GM21515 (cell line): Measurements from ENCODE around the gene TFB2M.

Source experiments
- ATAC-seq: cut with Tn5 transposase; IDR thresholded peaks from one replicate; pipeline ENCODE4 v1.9.1; 2021; ENCODE audit not compliant: unreplicated experiment

Gene TFB2M

DNA sequence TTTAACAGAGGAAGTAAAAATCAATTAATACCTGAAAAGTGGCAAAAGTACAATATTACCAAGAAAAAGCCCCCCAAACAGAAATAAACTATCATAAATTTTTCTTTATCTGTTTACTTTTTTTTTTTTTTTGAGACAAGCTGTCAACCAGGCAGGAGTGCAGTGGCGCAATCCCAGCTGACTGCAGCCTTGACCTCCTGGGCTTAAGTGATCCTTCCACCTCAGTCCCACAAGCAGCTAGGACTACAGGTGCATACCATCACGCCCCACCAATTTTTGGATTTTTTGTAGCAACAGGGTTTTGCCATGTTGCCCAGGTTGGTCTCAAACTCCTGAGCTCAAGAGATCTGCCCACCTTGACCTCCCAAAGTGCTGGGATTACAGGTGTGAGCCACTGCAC, 8.0 kb downstream of the TFB2M start:
- ATAC-seq = no peak

DNA sequence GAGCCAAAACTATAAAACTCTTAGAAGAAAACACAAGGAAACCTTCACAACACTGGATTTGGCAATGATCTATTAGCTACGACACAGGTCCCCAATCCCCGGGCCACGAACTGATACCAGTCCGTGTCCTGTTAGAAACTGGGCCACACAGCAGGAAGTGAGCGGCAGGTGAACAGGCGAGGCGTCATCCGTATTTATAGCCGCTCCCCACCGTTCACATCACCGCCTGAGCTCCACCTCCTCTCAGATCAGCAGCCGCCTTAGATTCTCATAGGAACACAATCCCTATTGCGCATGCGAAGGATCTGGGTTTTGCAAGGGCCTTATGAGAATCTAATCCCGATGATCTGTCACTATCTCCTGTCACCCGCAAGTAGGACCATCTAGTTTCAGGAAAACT, 11.9 kb downstream of the TFB2M start:
- ATAC-seq = no peak

DNA sequence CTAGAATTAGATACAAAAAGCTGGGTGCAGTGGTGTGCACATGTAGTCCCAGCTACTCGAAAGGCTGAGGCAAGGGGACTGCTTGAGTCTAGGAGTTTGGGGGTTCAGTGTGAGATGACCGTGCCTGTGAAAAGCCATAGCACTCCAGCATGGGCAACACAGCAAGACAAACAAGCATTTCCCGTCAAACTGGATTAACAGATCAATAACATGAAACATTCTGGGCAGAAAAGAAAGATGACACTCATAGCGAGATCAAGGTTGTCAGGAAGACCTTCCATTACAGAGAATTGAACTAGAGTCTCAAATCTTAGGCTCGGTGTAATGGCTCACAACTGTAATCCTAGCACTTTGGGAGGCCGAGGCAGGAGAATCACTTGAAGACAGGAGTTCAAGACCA, 14.0 kb downstream of the TFB2M start:
- ATAC-seq = no peak

DNA sequence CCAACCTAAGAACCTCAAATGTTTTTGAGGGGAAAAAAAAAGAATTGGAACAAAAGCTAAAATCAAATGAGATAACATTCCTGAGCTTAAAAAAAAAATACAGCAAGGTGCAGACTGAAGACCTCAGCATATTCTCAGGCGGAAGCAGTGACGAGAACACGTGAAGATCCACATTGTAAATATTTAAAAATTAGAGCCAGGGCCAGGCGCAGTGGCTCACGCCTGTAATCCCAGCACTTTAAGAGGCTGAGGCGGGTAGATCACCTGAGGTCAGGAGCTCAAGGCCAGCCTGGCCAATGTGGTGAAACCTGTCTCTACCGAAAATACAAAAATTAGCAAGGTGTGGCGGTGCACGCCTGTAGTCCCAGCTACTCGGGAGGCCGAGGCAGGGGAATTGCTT, 15.7 kb downstream of the TFB2M start:
- ATAC-seq = no peak

DNA sequence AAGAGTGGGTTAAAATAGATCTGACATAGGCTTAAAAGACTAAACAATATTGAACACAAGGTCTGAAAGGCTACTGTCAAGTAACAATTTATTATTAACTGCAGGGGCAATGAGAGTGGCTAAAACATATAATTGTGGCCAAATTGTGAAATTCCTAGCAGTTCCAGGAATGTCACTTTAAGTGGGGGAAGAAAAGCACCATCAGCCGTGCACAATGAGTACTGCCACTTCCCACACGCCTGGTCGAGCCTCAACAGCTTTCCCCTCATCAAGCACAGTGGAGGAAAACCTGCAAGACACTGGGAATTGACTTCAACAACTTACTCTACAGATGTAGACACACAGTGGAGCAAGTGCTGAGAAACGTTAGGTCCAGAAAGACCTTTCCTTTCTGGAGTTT, 16.4 kb downstream of the TFB2M start:
- no peak for ATAC-seq

DNA sequence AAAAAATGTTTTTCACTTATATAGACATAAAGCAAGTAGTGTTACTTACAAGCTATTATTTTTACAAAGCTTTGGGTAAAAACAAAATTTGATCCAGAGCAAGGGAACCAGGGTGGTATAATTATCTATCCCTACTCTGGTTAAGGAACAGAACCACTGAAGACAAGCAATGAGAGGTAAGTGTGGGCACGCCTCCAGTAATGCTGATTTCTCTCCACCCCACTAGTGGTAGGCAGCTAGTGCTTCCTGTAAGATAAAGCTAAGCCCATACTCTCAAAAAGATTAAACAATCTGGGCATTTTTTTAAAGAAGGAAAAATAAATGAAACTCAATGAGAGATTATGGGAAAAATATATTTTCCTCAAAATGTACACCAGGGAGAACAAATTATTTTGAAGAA, 22.1 kb downstream of the TFB2M start:
- no peak for ATAC-seq

DNA sequence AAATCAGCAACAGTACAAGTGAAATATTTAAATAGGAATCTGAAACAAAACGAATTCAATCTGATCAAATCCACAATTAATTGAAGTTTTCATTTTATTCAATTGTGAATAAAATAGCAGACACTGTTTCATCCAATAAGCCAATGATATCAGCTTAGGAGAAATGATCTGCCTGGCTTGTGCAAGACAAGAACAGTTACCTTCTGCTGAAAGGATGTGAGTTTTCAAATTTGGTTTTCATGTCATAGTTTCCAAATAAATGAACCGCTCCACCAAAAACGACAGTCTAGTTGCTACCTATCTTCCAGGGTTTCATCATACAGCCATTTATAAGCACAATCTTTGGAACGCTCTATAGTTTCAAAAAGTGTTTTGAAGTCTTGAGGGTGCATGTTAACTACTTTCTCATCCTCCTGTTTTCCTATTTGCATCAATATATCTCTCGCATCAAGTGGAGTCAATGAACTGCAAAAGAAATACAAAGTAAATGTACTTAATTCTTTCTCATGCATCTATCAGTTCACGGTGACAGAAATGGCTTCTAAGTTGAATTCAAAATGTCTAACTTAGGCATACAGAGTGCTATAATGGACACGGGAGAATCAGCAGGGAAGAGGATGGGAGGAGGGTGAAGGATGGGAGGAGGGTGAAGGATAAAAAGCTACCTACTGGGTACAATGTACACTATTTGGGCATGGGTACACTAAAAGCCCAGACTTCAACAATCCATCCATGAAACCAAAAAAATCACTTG, 25.1 kb downstream of the TFB2M start:
- ATAC-seq = no peak

DNA sequence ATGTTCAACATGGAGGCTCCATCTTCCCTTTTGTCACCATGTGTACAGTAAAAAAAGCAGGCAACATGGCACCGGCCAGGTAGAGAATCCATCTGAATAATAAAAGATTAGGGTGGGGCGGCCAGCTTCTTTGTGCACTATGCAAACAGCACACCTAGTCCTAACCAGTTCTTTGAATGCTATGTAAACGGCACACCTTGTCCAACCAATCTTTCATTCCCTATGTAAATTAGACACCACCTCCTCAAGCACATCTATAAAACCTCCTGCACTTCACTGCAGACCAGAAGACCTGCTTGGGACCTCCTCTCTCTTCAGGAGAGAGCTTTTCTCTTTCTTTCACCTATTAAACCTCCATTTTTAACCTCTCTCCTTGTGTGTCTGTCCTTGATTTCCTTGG, 28.2 kb downstream of the TFB2M start:
- ATAC-seq = no peak

DNA sequence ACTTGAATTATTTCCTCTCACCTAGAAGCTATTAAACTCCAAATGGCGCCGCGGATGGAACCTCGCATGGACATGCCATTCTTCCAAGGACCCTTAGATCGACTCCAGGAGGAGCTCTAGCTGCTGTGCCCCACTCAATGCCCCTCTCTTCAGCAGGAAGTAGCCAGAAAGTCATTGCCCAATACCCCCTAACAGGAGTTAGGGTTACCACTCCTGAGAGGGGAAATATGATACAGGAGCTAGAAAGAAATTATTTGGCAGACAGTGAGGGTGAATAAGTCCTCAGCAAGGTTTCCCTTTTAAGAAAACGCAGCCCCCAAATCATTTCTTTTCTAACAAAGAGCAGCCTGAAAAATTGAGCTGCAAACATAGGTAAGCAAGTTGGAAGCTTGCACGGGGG, 28.6 kb downstream of the TFB2M start:
- ATAC-seq = no peak

DNA sequence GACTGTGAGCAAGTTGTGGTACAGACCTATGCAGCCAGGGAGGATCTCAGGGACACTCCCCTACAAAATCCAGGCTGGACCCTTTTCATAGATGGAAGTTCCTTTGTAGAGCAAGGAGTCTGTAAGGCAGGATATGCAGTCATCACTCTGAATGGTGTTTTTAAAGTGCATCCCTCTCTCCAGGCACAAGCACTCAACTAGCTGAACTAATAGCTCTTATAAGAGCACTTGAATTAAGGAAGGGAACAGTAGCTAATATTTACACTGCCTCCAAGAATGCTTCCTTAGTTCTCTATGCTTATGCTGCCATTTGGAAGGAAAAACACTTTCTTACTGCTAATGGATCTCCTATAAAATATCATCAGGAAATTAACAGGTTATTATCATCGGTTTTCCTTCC, 31.9 kb downstream of the TFB2M start:
- ATAC-seq = no peak

DNA sequence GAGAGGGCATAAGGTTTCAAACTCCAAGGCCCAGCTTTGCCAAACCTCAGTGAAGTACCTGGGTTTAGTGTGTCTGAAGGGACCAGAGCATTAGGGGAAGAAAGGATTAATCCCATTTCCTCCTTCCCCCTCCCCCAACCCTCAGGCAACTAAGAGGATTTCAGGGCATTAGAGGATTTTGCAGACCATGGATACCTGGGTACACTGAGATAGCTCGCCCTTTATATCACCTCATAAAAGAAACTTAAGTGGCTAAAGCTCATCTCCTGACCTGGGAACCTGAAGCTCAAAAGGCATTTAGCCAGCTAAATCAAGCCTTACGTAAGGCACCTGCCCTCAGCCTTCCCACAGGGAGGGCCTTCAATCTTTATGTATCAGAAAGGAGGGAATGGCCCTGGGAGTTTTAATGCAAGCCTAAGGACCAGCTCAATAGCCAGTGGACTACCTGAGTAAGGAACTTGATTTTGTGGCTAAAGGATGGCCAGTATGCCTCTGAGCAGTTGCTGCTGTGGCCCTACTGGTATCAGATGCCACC, 32.6 kb downstream of the TFB2M start:
- no peak for ATAC-seq

DNA sequence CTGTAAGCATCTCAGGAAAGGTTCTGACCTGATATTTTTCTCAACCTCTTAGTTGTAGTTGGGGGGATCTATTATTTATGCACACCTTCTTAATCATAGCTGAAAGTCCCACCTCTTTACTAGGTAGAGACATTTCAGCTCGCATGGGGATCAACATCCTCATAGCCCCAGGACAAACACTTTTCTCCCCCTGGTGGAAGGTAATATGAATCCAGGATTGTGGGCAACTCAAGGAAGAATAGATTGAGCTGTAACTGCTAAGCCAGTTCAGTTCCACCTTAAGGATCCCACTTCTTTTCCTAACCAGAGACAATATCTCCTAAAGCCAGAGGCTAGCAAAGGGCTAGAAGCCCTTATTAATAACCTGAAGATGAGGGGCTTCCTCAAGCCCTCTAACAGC, 33.5 kb downstream of the TFB2M start:
- no peak for ATAC-seq

DNA sequence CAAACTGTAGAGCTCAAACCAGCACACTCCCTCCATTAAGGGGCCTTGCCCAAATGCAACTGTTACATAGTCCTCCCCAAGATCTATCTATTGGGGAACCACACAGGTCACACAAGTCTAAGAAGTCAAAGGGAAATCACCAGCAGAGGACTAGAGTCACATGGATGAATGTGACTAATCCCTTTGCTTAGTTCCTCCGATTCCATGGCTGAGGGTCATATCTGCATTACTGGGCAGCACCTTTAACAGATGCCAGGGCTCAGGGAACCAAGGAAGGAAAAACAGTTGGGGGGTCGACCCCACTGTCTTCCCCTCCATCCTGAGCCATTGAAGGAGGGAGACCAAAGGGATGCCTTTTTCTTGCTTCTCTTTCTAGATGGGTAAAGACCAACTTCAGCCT, 35.6 kb downstream of the TFB2M start:
- ATAC-seq = no peak

DNA sequence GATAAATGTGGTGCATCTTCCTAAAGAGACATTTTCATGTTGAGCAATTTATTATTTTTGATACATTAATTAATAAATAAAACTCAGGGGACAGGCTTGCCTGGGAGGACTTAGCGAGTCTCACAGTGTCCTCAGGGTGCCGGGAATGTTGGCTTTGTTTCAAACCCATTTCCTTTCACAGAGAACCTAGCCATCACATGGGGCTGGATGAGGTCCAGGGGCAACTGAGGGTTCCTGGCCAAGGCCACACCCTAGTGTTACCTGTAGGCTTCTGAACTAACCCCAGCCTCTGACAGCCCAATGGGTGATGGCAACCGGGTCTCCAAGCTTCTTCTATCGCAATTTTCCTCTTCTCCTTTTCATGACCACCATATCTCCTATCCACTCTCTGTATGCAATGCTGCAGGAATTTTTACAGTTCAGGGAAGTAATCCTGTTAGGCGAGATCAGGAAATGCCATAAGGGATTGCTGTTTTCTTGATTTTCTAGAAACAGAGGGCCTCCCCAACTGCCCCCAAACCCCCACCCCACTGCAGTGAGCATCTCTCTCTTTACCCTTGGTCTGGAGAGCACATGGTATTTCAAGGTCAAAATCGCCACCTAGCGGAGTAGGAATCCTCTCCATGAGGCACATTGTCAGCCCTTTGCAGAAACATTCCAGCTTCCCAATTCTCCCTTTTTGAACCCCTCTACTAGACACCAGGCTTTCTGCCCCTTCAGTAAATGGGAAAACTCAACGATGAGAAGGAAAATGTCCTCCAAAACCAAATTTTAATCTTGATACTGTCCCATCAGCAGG, 36.9 kb downstream of the TFB2M start:
- ATAC-seq = no peak

DNA sequence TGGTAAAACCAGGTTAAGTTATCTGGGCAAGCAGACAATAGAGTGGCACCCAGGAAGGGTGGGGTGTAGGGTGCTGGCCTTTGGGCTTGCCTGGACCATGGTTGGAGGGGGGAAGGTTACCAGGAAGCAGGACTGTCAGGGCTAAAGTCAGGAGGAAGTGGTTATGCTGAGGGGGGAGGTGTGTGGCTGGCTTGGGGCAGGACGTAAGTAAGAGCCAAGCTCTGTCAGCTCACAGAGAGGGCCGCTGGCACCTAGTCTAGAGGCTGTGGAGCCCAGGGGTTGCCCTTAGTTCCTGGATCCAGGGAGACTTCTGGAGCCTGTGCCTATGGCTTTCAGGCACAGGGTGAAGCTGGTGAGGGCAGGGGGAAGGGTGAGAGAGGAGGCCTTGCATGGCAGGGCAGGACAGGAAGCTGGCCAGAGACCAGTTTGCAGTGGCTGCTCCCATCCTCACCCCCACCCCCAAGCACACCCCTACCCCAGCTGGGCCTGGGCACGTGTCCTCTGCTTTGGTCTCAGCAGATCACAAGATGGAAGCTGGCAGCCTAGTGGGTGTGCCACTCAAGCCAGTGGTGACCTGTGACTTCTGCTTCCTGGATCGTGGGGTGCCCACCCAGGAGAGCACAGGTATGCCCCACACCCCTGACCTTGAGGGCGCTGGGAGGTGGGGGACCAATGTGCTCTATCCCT, 38.5 kb downstream of the TFB2M start:
- no peak for ATAC-seq

DNA sequence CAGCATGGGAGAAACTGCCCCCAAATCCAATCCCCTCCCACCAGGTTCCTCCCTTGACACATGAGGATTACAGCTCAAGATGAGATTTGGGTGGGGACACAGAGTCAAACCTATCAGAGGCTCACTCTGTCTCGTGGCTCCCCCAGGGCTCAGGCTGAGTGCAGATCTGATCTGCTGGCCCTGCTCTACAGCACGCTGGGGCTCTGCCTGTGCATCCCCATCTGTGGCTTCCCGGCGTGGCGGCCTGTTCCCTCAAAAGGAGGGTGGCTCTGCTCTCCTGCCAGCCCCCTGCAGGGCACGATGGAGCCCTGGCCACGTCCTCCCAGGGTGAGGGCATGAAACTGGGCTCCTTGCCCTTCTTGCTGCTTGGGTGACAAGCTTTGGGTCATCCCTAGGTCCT, 39.1 kb downstream of the TFB2M start:
- ATAC-seq = no peak

DNA sequence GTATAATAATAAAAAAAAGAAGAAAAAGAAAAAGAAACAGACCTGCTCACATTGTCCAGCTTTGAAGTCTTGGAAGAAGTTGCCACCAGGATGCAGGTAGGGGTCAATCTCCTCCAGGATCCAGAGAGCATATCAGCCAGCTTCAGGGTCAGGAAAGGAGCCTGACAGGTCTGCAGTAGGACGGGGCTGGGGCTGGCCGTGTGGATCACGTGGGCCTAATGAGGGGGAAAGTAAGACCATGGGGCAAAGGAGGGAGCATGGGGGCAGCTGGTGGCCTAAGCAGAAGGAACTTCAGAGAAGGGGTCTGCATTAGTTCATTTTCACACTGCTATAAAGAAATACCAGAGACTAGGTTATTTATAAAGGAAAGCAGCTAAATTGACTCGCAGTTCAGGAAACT, 39.7 kb downstream of the TFB2M start:
- ATAC-seq = no peak

DNA sequence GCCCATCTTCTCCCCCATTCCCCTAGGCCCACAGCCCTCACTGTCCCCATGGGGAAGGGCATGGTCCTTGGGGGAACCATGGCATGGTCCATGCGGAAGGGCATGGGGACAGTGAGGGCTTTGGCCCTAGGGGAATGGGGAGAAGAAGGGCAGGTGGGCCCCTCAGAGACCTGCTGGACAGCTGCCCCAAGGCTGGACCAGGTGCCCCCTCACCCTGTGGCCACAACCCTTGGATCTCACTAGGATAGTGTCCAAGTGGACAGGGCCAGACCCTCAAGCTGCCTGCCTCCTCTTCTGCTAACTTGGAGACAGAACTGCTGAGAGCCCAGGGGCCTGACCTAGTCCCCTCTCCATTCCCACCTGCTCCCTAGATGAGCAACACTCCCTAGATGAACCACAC, 46.5 kb downstream of the TFB2M start:
- ATAC-seq = no peak

DNA sequence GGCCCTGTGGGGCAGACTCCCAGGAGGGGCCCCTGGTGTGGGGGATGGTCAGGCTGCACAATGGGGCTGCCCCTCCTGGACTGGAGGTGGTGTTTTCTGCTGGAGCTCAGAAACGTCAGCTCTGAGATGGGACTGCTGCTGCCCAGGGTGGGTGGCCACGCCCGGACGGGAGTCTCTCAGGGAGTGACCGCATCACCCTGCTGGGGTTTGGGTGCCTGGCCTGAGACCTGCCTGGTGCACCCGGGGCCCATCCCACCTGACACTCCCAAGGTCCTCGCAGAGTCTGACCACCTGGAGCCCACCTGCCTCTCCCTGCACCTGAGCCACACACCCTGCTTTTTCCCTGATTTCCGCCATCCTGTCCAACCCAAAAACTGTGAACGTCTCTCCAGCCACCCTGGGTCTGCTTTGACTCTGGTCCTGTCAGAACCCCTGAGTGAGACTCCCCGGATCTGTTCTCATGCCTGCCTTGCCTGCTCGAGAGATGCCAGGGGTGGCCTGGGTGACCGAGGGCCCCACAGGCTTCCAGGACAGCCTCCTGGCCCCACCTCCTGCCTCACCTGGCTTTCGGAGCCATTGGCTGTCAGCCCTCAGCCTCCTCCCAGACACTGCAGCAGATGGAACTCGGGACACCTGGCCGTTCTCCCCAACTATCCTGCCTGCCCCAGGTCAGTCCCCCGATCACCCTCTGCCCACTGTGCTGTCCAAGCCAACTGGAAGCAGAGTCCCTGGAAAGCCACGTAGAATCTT, 47.4 kb downstream of the TFB2M start:
- no peak for ATAC-seq

DNA sequence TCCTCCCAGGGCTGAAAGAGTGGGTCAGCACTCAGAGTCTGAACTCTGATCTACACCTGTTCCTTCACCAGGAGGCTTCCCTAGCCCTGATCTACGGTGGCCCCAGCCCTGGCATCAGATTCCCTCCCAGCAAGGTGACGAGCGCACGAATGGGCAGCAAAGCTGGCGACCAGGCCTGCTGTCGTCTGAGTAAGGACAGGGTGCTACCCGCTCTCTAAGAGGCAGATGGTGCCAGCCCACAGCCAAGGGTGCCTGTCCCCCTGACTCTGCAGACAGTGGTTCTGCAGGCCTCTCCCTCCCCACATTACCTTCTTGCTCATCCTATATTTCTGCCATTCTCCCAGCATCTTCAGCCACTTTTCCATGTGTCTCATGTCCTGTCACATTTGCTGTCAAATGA, 48.7 kb downstream of the TFB2M start:
- no peak for ATAC-seq

DNA sequence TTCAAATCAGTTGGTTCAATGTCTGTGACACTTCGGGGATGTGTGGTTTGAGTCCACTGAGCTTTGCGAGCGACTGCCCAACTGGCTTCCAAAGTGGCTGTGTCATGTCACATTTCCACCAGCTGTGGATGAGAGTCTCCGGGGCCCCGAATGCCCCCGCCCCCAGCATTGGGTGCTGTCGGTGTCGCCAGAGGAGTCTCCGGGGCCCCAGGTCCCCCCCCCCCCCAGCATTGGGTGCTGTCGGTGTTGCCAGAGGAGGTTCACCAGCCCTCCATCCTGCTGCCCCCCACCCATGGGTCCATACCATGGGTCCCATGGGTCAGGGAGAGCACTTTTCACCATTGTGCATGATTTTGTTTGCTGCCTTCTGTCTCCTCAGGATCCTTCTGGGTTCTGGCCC, 49.9 kb downstream of the TFB2M start:
- no peak for ATAC-seq
